ENCODE data around the gene MYBPH.

GRCh38 chr1:203219934-203220333 lies 44.3 kb upstream of the MYBPH start:
- no peak for TF ChIP-seq EZH2 (IDR thresholded peaks at IDR 0.05; ENCODE audit: insufficient read depth, low read length)
- TF ChIP-seq, protein P1, sequence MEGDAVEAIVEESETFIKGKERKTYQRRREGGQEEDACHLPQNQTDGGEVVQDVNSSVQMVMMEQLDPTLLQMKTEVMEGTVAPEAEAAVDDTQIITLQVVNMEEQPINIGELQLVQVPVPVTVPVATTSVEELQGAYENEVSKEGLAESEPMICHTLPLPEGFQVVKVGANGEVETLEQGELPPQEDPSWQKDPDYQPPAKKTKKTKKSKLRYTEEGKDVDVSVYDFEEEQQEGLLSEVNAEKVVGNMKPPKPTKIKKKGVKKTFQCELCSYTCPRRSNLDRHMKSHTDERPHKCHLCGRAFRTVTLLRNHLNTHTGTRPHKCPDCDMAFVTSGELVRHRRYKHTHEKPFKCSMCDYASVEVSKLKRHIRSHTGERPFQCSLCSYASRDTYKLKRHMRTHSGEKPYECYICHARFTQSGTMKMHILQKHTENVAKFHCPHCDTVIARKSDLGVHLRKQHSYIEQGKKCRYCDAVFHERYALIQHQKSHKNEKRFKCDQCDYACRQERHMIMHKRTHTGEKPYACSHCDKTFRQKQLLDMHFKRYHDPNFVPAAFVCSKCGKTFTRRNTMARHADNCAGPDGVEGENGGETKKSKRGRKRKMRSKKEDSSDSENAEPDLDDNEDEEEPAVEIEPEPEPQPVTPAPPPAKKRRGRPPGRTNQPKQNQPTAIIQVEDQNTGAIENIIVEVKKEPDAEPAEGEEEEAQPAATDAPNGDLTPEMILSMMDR (IDR thresholded peaks at IDR 0.05; ENCODE audit: insufficient read depth, low read depth, low read length): no peak

Measured in astrocyte (in vitro differentiated cells and primary cell).